Astrocyte (in vitro differentiated cells and primary cell): ENCODE measurements around the gene MAP3K4.

ENCODE experiments used
- EZH2 ChIP-seq: IDR thresholded peaks from 2 replicates; pipeline ENCODE4 v1.6.1; 2012; ENCODE audit warnings: mild to moderate bottlenecking, low read length, inconsistent platforms; ENCODE audit not compliant: insufficient read depth
- TF ChIP-seq, protein P1 (sequence below): IDR thresholded peaks from 2 replicates; pipeline ENCODE4 v1.5.1; 2011; ENCODE audit warnings: low read depth, mild to moderate bottlenecking, inconsistent platforms, low read length, moderate library complexity; ENCODE audit not compliant: insufficient read depth

DNA sequence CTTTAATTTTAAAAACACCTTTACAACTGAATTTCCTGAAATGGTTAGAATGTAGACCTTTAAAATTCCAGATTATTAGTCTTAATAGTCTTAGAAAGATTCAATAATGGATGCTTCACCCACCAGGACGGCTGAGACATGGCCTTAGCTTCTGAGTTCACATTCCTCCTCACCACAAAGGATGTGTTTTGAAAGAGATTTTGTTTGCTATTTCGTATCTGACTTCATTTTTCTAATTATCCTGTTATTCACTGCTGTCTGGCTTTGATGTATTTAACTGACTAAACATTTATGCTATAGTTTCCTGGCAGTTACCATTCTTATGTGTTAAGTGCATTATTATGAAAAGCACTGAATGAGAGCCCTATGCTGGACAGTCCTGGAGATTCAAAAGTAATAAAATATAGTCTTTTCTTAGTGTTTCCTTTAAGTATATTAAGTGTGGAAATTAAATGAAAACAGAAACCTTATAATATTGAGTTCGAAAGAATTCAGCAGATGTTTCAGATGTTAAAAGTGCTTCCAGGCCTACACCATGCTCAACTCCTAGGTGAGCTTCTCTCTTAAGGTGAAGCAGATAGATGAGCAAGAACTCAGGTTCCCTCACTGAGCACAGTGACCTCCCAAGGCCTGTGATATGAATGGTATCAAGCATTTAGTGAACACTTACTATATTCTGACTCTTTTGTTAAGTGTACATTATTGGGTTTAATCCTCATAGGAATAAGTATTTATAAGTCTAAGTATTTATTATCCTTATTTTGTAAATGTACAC, 40.3 kb downstream of the MAP3K4 start:
- TF ChIP-seq, protein P1, sequence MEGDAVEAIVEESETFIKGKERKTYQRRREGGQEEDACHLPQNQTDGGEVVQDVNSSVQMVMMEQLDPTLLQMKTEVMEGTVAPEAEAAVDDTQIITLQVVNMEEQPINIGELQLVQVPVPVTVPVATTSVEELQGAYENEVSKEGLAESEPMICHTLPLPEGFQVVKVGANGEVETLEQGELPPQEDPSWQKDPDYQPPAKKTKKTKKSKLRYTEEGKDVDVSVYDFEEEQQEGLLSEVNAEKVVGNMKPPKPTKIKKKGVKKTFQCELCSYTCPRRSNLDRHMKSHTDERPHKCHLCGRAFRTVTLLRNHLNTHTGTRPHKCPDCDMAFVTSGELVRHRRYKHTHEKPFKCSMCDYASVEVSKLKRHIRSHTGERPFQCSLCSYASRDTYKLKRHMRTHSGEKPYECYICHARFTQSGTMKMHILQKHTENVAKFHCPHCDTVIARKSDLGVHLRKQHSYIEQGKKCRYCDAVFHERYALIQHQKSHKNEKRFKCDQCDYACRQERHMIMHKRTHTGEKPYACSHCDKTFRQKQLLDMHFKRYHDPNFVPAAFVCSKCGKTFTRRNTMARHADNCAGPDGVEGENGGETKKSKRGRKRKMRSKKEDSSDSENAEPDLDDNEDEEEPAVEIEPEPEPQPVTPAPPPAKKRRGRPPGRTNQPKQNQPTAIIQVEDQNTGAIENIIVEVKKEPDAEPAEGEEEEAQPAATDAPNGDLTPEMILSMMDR, result no peak
- TF ChIP-seq EZH2, result no peak
